Right lobe of liver (tissue), 6 donors: ENCODE data around the gene MFAP4. TPM values are rescaled to one million over a fixed set of nuclear protein-coding genes. Genes with fewer than 3 reads are reported as not detected.

Experiments used
- ATAC-seq, 4 donors: fragments of 200-7000 bp; cut with Tn5 transposase; one replicate each; pipeline ENCODE4 v1.9.1; 2020; ENCODE audit warnings: mild to moderate bottlenecking in 4 of 4, moderate library complexity in 4 of 4
- DNase-seq, 3 donors: peaks; one replicate each; pipeline ENCODE4 v3.0.0-alpha.2; 2020
- H3K27ac ChIP-seq, 3 donors: fragments of 200-600 bp; one replicate each; pipeline ENCODE4 v1.8.0; 2022
- H3K27me3 ChIP-seq, 2 donors: fragments of 200-600 bp; one replicate each; pipeline ENCODE4 v1.8.0; 2022
- H3K36me3 ChIP-seq, 4 donors: fragments of 200-600 bp; sonication (generic) in 1 of 4; one replicate each; pipeline versions ENCODE4 v1.5.1 to v1.8.0; 2017 to 2022; ENCODE audit warnings: control low read depth in 1 of 4
- H3K4me1 ChIP-seq, 4 donors: fragments of 200-600 bp; sonication (generic) in 1 of 4; one replicate each; pipeline versions ENCODE4 v1.5.1 to v1.8.0; 2017 to 2022; ENCODE audit warnings: control low read depth in 1 of 4
- H3K4me3 ChIP-seq, 3 donors: fragments of 200-600 bp; one replicate each; pipeline ENCODE4 v1.8.0; 2022
- H3K9me3 ChIP-seq, 4 donors: fragments of 200-600 bp; sonication (generic) in 1 of 4; one replicate each; pipeline versions ENCODE4 v1.5.1 to v1.8.0; 2017 to 2022; ENCODE audit warnings: control low read depth in 1 of 4
- POLR2A ChIP-seq: fragments of 450-650 bp; IDR thresholded peaks from one replicate; pipeline ENCODE4 v1.6.1; 2017; ENCODE audit warnings: antibody characterized with exemption, mild to moderate bottlenecking
- WGBS: methylation state at CpG from one replicate; pipeline ENCODE4 v1.1.6; 2018; ENCODE audit warnings: low coverage, low lambda C conversion rate; ENCODE audit not compliant: insufficient coverage; ENCODE audit errors: missing lambda C conversion rate; 5-methylcytosine and 5-hydroxymethylcytosine counted together
- intact Hi-C, 2 donors: fragments of 100-400 bp; cut with DNase I; formaldehyde crosslinking; loops; one replicate each; pipeline versions ENCODE4 v1.11.2 to v1.14.1; 2022
- total RNA-seq, 6 experiments: library from RNA; depleted of rRNA in 2 of 6; stranded (reverse); fragments of >200 nt in 2 of 6; fragmentation: NEBNext Ultra II Directional in 3 of 6; extraction: Animal tissue kit (Norgen Biotek cat#: 25700) in 3 of 6; gene quantifications; one replicate each; pipeline versions ENCODE4 v1.1.0 to v1.2.4, GENCODE V29; 2016 to 2023
- TF ChIP-seq, protein P1 (sequence below), 4 donors: fragments of 200-600 bp in 3 of 4; fragments of 450-650 bp in 1 of 4; IDR thresholded peaks; one replicate each; pipeline versions ENCODE4 v1.5.1 to v1.8.0; 2016 to 2022; ENCODE audit warnings: antibody characterized with exemption in 4 of 4, mild to moderate bottlenecking in 2 of 4
- donor health status: DM: no; HTN: yes; CAD: no.
- donor health status: DM: no; HTN: no; CAD: no.
- donor health status: DM: no; HTN: no; CAD: no.
- donor health status: DM: no; HTN: yes; CAD: no.
- donor health status: DM: no; HTN: yes; CAD: no.

The MFAP4 gene
- total RNA-seq, 6 experiments from 2014 or later = 2.3 to 12.0 (median 6.5) TPM

DNA sequence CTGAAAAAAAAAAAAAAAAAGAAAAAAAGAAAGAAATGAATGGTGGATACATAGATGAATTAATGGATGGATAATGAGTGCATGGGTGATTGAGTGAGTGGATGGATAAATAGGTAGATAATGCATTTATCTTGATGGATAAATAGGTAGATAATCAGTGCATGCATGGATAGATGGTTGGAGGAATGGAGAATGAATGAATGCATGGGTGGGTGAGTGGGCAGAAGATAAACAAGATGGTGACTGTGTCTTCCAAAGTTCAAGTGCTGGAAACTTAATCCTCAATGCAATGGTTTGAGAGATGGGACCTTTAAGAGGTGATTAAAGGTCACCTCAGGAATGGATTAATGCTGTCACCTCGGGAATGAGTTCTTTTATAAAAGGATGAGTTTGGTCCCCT is 17.3 kb upstream of the MFAP4 start:
- H3K27ac ChIP-seq = no peak overlapping the region
- no peaks in the 10 kb centered on the region for H3K36me3 ChIP-seq
- TF ChIP-seq, protein P1, sequence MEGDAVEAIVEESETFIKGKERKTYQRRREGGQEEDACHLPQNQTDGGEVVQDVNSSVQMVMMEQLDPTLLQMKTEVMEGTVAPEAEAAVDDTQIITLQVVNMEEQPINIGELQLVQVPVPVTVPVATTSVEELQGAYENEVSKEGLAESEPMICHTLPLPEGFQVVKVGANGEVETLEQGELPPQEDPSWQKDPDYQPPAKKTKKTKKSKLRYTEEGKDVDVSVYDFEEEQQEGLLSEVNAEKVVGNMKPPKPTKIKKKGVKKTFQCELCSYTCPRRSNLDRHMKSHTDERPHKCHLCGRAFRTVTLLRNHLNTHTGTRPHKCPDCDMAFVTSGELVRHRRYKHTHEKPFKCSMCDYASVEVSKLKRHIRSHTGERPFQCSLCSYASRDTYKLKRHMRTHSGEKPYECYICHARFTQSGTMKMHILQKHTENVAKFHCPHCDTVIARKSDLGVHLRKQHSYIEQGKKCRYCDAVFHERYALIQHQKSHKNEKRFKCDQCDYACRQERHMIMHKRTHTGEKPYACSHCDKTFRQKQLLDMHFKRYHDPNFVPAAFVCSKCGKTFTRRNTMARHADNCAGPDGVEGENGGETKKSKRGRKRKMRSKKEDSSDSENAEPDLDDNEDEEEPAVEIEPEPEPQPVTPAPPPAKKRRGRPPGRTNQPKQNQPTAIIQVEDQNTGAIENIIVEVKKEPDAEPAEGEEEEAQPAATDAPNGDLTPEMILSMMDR (IDR thresholded peaks at IDR 0.05) = no peak
- H3K27me3 ChIP-seq = no peaks in the 10 kb centered on the region
- intact Hi-C loops = no loop called here
- no CpG with 5 or more reads among the region's 1 CpG for WGBS
- H3K4me3 ChIP-seq = no peak overlapping the region
- ATAC-seq (no peak), DNase-seq (no peak)
- no peaks in the 10 kb centered on the region for H3K4me1 ChIP-seq
- H3K9me3 ChIP-seq = no peaks in the 10 kb centered on the region

DNA sequence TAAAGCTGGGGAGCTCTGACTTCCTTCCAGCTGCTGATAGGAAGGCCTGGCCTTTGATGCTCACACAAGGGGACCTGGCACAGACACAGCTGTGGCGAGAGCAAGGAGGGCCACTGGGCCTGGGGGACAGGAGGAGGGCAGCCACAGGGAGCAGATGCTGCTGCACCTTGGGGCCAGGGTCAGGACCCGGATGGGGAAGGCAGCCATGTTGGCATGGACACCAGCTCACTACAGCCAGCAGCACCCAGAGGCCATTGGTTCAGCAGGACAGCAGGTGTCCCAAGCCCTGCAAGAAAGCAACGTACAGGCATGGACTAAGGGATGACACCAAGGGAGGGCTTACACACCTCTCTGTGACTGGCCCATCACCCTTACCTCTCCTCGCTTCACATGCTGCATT is 16.0 kb upstream of the MFAP4 start:
- H3K4me1 ChIP-seq = peaks cover 0 to 9% (median 0%) of the 10 kb centered on the region in 4 donors
- H3K27me3 ChIP-seq = no peaks in the 10 kb centered on the region
- no peak overlapping the region for H3K4me3 ChIP-seq
- DNase-seq (no peak), ATAC-seq (no peak)
- WGBS = 100% methylated on average over 1 of the region's 4 CpGs
- TF ChIP-seq, protein P1 (IDR thresholded peaks at IDR 0.05) = no peak
- no peak for TF ChIP-seq POLR2A
- H3K9me3 ChIP-seq = no peaks in the 10 kb centered on the region
- H3K27ac ChIP-seq = no peak overlapping the region
- intact Hi-C loops = no loop called here
- H3K36me3 ChIP-seq = no peaks in the 10 kb centered on the region

DNA sequence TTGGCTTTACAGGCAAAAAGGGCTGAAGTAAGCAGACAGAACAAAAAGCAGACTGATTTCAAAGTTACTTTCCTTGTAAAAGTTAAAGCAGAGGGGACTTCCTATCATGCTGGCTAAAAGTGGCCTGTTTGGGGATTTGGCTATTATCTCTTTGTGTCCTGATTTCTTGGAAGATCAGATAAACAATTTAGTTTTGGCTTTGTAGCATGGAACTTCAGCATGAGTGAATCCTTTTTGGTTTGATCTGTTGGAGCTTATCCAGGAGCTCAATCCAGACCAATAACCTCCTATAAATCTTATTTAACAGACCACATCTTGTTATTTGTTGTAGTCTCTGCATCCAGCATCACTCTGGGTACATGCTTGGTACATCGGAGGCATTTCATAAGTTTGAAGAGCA is 15.2 kb upstream of the MFAP4 start:
- Histone ChIP-seq H3K27ac (no peak overlapping the region), H3K27me3 (no peaks in the 10 kb centered on the region), H3K36me3 (no peaks in the 10 kb centered on the region), H3K4me3 (no peak overlapping the region), H3K9me3 (no peaks in the 10 kb centered on the region), H3K4me1 (peaks cover 0 to 9% (median 0%) of the 10 kb centered on the region in 4 donors)
- ATAC-seq (no peak), DNase-seq (no peak)
- intact Hi-C loops = no loop called here
- TF ChIP-seq POLR2A = no peak
- TF ChIP-seq, protein P1 (IDR thresholded peaks at IDR 0.05) = no peak
- WGBS = 83% methylated on average over 1 of the region's 1 CpG

DNA sequence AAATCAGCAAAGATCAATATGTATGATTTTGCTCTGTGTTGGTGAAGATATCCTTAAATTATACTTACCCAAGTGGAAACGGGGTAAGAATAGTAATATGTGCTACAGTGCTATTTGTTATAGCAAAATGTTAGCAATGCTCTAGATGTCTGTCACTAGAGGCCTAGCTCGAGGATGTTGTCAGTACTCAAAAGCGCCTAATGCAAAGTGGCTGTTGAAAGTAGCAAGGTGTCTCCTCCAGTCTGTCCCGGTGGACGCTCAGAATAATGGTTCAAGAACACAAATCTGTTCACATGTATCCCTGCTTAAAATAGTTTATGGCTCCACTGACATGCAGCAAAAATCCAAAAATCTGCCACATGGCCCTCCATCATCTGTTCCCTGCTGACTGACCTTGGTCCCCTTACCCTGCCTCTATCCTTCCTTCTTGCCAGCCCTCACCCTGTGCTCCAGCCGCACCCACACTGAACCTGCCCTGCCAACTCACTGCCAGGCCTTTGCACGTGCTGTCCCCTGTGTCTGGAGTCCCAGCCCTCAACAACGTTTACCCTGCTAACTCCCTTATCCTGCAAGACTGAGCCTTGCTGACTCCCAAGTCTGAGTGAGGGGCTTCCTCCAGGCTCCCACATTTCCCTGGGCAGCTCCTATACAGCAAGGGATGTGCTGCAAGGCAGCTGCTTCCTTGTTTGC is 14.5 kb upstream of the MFAP4 start:
- no peaks in the 10 kb centered on the region for H3K27me3 ChIP-seq
- no peaks in the 10 kb centered on the region for H3K36me3 ChIP-seq
- no peaks in the 10 kb centered on the region for H3K9me3 ChIP-seq
- no peak for DNase-seq
- peaks cover 0 to 9% (median 0%) of the 10 kb centered on the region in 4 donors for H3K4me1 ChIP-seq
- no peak overlapping the region for H3K27ac ChIP-seq
- ATAC-seq = no peak
- WGBS = 89% methylated on average over 4 of the region's 8 CpGs
- TF ChIP-seq, protein P1 (IDR thresholded peaks at IDR 0.05) = no peak
- no peak for TF ChIP-seq POLR2A
- intact Hi-C loops = no loop called here
- H3K4me3 ChIP-seq = no peak overlapping the region
